ENCODE measurements around the gene PCDH9.

DNA sequence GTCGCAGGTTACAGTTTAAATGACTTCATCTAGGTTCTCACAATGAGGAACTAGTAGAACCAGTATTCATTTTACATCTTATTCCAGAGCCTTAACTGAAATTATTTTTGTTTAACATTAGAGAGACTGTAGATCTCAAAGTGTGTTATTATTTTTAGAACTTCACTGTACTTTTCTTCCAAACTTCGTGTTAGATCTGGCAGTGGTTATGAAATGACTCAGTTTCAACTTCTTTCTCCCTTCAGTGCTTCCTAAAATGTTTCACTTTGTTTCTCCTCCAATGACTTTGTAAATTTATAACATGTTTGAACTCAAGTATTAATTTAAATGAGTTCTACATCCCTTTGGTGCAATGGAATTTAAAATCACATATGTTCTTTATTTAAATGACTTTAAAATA lies 139.3 kb downstream of the PCDH9 start:
- TF ChIP-seq, protein P1, sequence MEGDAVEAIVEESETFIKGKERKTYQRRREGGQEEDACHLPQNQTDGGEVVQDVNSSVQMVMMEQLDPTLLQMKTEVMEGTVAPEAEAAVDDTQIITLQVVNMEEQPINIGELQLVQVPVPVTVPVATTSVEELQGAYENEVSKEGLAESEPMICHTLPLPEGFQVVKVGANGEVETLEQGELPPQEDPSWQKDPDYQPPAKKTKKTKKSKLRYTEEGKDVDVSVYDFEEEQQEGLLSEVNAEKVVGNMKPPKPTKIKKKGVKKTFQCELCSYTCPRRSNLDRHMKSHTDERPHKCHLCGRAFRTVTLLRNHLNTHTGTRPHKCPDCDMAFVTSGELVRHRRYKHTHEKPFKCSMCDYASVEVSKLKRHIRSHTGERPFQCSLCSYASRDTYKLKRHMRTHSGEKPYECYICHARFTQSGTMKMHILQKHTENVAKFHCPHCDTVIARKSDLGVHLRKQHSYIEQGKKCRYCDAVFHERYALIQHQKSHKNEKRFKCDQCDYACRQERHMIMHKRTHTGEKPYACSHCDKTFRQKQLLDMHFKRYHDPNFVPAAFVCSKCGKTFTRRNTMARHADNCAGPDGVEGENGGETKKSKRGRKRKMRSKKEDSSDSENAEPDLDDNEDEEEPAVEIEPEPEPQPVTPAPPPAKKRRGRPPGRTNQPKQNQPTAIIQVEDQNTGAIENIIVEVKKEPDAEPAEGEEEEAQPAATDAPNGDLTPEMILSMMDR (IDR thresholded peaks at IDR 0.05), result no peak
- TF ChIP-seq POLR2A (IDR thresholded peaks at IDR 0.05), result no peak
- no peak for TF ChIP-seq POLR2AphosphoS5 (IDR thresholded peaks at IDR 0.05; ENCODE audit: insufficient read depth in 1 of 2, low read depth in 1 of 2)
